PC-3 (cell line): ENCODE measurements around the gene PTPN3.

ENCODE experiments used
- CTCF ChIP-seq: fragments of 300-600 bp; sonication (generic); conservative IDR thresholded peaks from 2 replicates; pipeline ENCODE4 v1.5.1; 2017; ENCODE audit warnings: antibody characterized with exemption, low read depth, mild to moderate bottlenecking, low read length
- EZH2 ChIP-seq: fragments of 300-600 bp; sonication (generic); IDR thresholded peaks from one replicate; pipeline ENCODE4 v1.6.1; 2017; ENCODE audit warnings: antibody characterized with exemption, mild to moderate bottlenecking, low read length; ENCODE audit not compliant: unreplicated experiment

GRCh38 chr9:109426626-109427402, 71.3 kb downstream of the PTPN3 start:
- no peak for TF ChIP-seq EZH2
- TF ChIP-seq CTCF, result no peak
